CD1c-positive myeloid dendritic cell (primary cell): ENCODE measurements around the gene HSF5.
A peak's percentile ranks its signal among the peaks of the same experiment; 100 is the strongest.

Experiments
- DNase-seq: peaks from one replicate; pipeline ENCODE4 v3.0.0-alpha.2; 2016; ENCODE audit errors: extremely low spot score

HSF5 gene

GRCh38 chr17:58385359-58385899 lies 102.8 kb downstream of the HSF5 start:
- no peak for DNase-seq

- DNase-seq, result peak; percentile 29
Measured at GRCh38 chr17:58384897-58385296, 103.3 kb downstream of the HSF5 start.

GRCh38 chr17:58383892-58384462 lies 104.2 kb downstream of the HSF5 start:
- peak; percentile 20 for DNase-seq

- no peak for DNase-seq
Measured at GRCh38 chr17:58382872-58383242, 105.4 kb downstream of the HSF5 start.

- DNase-seq, result no peak
Measured at GRCh38 chr17:58382108-58382871, 105.9 kb downstream of the HSF5 start.

GRCh38 chr17:58381124-58382035 lies 106.8 kb downstream of the HSF5 start:
- no peak for DNase-seq

- no peak for DNase-seq
Measured at GRCh38 chr17:58380207-58381123, 107.7 kb downstream of the HSF5 start.

- no peak for DNase-seq
Measured at GRCh38 chr17:58379511-58379824, 108.7 kb downstream of the HSF5 start.

- DNase-seq, result no peak
Measured at GRCh38 chr17:58378733-58379510, 109.3 kb downstream of the HSF5 start.

GRCh38 chr17:58377661-58378060 lies 110.5 kb downstream of the HSF5 start:
- DNase-seq, result no peak

- DNase-seq, result no peak
Measured at GRCh38 chr17:58377093-58377601, 111.1 kb downstream of the HSF5 start.

GRCh38 chr17:58376472-58377000 lies 111.7 kb downstream of the HSF5 start:
- peak; percentile 62 for DNase-seq

GRCh38 chr17:58375811-58376210 lies 112.4 kb downstream of the HSF5 start:
- no peak for DNase-seq

GRCh38 chr17:58375256-58375655 lies 113.0 kb downstream of the HSF5 start:
- DNase-seq, result no peak

- no peak for DNase-seq
Measured at GRCh38 chr17:58373923-58374322, 114.3 kb downstream of the HSF5 start.

- DNase-seq, result no peak
Measured at GRCh38 chr17:58373003-58373402, 115.2 kb downstream of the HSF5 start.

GRCh38 chr17:58371300-58371950 lies 116.8 kb downstream of the HSF5 start:
- DNase-seq, result no peak

- DNase-seq, result no peak
Measured at GRCh38 chr17:58370716-58371115, 117.5 kb downstream of the HSF5 start.

GRCh38 chr17:58370309-58370708 lies 117.9 kb downstream of the HSF5 start:
- no peak for DNase-seq
